PC-3 (cell line): ENCODE measurements around the gene FAM24B.
"Not testable (repeated sequence)": the region's sequence is repeated elsewhere in the genome, so short reads cannot be mapped to it uniquely, and the experiment has no call there.

Experiments used
- EZH2 ChIP-seq: fragments of 300-600 bp; sonication (generic); IDR thresholded peaks from one replicate; pipeline ENCODE4 v1.6.1; 2017; ENCODE audit warnings: antibody characterized with exemption, mild to moderate bottlenecking, low read length; ENCODE audit not compliant: unreplicated experiment
- EZH2phosphoT487 ChIP-seq: fragments of 300-600 bp; sonication (generic); IDR thresholded peaks from 2 replicates; pipeline ENCODE4 v1.6.1; 2018; ENCODE audit warnings: mild to moderate bottlenecking, antibody characterized with exemption, low read length, borderline replicate concordance
- TF ChIP-seq, protein P1 (sequence below): fragments of 300-600 bp; sonication (generic); conservative IDR thresholded peaks from 2 replicates; pipeline ENCODE4 v1.5.1; 2017; ENCODE audit warnings: antibody characterized with exemption, low read depth, mild to moderate bottlenecking, low read length

DNA sequence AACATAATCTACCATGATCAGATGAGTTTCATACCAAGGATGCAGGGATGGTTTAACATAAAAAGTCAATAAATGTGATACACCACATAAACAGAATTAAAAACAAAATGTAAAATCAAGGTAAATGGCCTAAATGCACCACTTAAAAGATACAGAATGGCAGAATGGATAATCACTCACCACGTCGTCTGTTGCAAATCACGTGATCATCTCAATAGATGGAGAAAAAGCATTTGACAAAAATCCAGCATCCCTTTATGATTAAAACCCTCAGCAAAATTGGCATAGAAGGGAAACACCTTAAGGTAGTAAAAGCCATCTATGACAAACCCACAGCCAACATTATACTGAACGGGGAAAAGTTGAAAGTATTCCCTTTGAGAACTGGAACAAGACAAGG lies 24.5 kb upstream of the FAM24B start:
- TF ChIP-seq, protein P1, sequence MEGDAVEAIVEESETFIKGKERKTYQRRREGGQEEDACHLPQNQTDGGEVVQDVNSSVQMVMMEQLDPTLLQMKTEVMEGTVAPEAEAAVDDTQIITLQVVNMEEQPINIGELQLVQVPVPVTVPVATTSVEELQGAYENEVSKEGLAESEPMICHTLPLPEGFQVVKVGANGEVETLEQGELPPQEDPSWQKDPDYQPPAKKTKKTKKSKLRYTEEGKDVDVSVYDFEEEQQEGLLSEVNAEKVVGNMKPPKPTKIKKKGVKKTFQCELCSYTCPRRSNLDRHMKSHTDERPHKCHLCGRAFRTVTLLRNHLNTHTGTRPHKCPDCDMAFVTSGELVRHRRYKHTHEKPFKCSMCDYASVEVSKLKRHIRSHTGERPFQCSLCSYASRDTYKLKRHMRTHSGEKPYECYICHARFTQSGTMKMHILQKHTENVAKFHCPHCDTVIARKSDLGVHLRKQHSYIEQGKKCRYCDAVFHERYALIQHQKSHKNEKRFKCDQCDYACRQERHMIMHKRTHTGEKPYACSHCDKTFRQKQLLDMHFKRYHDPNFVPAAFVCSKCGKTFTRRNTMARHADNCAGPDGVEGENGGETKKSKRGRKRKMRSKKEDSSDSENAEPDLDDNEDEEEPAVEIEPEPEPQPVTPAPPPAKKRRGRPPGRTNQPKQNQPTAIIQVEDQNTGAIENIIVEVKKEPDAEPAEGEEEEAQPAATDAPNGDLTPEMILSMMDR: not testable (repeated sequence)
- TF ChIP-seq EZH2, EZH2phosphoT487: not testable (repeated sequence)
